ENCODE results near the gene LPP.
A peak's percentile ranks its signal among the peaks of the same experiment; 100 is the strongest.

Gene LPP

GRCh38 chr3:188352196-188352927 is 198.4 kb downstream of the LPP start:
- no peak for FAIRE-seq
- no peak for DNase-seq (ENCODE audit: low spot score)

DNA sequence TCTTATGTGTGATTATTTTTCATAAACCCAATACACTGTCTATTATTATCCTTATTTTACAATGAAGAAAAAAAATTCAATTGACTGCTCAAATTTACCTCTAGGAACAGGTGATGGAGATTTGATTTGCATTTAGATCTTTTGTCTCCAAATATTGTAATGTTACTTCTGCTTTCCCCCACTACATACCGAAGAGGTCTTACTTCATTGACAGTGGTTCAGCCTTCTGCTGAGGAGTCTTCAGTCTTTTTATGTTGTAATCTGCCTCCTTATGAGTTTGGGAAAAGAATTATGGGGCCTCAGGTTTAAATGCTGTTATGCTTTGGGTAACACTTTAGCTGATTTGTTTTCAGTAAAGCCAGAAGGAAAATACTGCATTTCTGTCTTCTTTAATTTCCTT is 199.5 kb downstream of the LPP start:
- no peak for FAIRE-seq
- no peak for DNase-seq (ENCODE audit: low spot score)

DNA sequence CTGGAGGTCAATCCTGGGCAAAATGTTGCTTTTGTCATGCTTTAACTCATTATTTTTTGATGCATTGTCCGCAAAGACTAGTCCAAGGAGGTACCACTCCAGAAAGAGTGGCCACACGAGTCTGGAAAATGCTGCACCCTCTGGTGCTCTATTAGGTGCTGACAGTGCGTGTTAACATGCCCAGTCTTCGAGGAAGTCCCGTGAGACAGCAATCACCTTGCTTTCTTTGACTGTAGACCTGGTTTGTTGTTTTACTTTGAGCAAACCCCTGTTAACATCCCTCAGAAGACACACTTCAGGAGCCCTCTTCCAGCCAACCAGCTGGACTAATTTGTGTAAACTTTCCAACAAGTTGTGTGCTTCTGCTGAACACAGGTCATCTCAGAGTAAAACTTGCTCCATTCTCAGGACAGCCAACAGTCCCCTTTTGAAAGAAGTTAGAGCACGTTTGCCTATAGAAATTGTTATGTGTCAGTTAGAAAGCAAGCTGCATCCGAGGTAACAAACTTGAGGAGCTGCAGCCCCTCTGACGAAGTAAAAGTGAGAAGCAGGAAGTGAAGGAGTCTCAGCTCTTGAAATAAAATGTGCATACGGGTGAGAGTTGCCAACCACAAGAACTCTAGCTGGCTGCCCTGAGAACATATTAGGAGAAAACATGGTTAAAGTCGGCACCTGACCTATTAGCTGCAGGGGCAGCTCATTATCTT is 205.0 kb downstream of the LPP start:
- DNase-seq (ENCODE audit: low spot score) (no peak), FAIRE-seq (no peak)

GRCh38 chr3:188360364-188360881 is 206.5 kb downstream of the LPP start:
- FAIRE-seq (no peak), DNase-seq (ENCODE audit: low spot score) (no peak)

DNA sequence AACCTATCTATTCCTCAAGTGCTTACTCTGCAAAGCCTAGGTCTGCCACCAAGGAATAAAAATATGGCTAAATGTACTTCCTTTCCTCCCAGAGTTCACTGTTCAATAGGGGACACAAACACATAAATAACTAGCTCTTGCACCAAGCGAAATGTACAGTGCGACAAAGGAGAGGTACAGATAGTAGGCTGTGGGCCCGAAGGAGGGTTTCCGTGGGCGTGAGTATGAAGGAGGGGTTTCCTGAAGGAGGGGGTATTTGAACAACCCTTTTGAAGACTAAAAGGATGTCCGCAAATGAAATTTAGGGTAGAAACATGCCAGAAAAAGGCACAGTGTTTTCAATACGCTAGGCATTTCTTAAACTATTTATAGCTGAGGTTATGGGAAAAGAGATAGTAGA is 207.9 kb downstream of the LPP start:
- DNase-seq (ENCODE audit: low spot score) (no peak), FAIRE-seq (no peak)

- peak; percentile 91 for DNase-seq (ENCODE audit: low spot score)
- FAIRE-seq, result peak; percentile 88
Observed at GRCh38 chr3:188362405-188362831, 208.5 kb downstream of the LPP start.

GRCh38 chr3:188365184-188365583 is 211.2 kb downstream of the LPP start:
- FAIRE-seq (no peak), DNase-seq (ENCODE audit: low spot score) (no peak)

DNA sequence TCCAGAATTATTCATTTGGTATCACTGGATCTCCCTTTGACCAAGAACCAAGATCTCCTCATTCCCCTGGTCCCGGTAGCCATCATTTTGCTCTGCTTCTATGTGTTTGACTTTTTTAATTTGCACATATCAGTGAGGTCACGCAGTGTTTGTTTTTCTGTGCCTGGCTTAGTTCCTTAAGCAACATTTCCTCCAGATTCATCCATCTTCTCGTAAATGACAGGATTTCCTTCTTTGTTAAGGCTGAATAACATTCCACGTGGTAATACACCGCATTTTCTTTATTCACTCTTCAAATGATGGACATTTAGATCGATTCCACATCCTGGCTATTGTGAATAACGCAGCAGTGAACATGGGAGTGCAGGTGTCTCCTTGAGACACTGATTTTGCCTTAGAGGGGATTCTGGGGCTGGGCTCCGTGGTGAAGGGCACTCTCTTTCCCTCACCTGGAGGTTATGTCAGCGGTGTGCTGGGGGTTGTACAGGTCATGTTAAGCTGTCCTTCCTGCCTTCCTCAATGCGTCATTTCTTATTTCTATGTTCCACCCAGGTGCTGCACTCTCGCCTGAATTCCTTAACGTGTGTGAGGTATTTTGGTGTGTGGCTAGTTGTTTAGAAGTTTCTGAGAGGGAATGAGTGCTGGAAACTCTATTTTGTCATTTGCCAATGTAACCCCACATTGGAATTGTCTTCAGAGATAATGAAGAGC is 212.2 kb downstream of the LPP start:
- DNase-seq (ENCODE audit: low spot score), result no peak

DNA sequence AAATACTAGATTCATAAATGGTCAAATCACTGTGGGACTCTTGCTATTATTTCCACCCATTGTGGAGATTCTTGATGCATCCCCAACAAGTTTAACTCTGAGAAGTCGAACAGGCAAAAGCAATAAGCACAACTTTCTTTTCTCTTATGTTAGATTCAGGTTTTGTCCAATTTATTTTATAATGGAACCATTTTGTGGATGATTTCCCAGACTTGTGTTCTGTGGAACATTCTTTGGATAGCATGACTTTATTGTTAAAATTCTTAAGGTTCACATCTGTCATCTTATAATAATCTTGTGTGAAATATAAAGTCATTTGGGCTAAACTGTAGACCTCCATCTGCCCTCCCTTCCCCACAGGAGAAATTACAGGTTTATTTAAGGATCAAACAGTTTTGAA is 213.7 kb downstream of the LPP start:
- FAIRE-seq (no peak), DNase-seq (ENCODE audit: low spot score) (no peak)

More for the DNA sequence above, 212.2 kb downstream of the LPP start:
- FAIRE-seq, result no peak

- FAIRE-seq, result no peak
Observed at GRCh38 chr3:188369526-188369925, 215.6 kb downstream of the LPP start.

DNA sequence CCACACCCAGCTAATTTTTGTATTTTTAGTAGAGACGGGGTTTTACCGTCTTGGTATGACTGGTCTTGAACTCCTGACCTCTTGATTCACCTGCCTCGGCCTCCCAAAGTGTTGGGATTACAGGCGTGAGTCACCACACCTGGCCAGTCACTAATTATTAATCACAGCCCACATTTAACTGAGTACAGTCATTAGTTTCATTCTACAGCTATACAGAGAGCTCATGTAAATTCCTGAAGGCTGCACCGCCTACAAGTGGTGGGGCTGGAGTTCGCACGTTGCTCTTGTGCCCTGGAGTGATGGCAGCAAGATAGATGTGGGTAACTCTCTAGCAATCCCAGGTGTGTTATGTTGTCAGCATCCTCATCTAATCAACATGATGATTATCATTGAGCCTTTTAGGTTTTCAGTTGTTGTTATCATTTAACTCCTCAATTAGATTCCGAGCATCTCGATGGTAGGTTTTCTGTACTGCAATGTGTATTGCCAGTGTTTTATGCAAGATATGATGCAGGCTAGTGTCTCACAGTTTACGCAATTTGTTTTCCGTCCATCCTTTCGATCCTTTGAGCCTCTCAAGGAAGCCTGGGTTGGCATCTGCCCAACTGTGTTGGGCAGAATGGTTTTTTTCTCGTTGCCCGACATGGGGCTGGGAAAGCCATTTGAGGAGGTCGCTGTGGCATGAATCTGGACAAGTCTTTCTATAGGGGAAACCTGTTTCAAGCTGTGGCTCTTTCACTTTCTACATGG is 216.3 kb downstream of the LPP start:
- no peak for FAIRE-seq

More at GRCh38 chr3:188369526-188369925, 215.6 kb downstream of the LPP start:
- DNase-seq (ENCODE audit: low spot score), result peak; percentile 18

GRCh38 chr3:188378786-188379185 is 224.8 kb downstream of the LPP start:
- FAIRE-seq (no peak), DNase-seq (ENCODE audit: low spot score) (no peak)

More for the DNA sequence above, 216.3 kb downstream of the LPP start:
- DNase-seq (ENCODE audit: low spot score), result peak; percentile 21

DNA sequence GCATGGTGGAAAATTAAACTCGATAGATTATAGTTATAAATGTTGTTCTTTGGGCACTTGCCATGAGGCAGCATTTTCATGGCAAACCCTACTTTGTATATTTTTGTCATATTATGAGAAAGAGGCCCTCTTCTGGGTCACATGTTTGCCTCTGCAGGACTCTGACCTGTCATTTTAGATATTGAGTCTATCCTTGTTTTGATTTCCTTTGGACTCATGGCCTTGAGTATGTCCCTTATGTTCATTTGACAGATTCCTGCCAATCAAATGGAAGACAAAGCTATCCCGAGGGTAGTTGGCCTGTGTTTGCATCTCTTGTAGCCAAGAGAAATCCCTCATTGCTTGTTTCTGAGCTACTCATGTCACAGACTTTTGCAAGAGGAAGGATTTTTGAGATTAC is 226.3 kb downstream of the LPP start:
- FAIRE-seq (no peak), DNase-seq (ENCODE audit: low spot score) (no peak)

GRCh38 chr3:188380722-188381121 is 226.8 kb downstream of the LPP start:
- no peak for FAIRE-seq
- no peak for DNase-seq (ENCODE audit: low spot score)

DNA sequence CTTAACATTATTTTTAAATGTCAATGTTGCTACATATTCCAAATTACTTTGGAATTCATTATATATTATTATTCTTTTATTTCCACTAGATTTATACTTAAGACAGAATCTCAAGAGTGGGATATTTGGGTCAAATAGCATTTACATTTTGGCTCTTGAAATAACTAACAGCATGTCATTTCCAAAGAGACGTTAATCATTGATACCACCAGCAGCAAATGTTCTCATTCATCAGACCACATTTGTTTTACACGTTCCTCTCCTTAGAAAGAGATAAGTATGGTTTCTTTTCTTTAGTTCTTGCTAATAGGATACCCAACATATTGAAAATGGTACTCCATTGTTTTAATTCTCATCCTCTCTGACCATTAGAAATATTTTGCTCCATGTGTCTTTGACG is 229.8 kb downstream of the LPP start:
- DNase-seq (ENCODE audit: low spot score) (peak; percentile 12), FAIRE-seq (peak; percentile 85)

- FAIRE-seq (no peak), DNase-seq (ENCODE audit: low spot score) (no peak)
Observed at GRCh38 chr3:188385295-188385694, 231.3 kb downstream of the LPP start.

DNA sequence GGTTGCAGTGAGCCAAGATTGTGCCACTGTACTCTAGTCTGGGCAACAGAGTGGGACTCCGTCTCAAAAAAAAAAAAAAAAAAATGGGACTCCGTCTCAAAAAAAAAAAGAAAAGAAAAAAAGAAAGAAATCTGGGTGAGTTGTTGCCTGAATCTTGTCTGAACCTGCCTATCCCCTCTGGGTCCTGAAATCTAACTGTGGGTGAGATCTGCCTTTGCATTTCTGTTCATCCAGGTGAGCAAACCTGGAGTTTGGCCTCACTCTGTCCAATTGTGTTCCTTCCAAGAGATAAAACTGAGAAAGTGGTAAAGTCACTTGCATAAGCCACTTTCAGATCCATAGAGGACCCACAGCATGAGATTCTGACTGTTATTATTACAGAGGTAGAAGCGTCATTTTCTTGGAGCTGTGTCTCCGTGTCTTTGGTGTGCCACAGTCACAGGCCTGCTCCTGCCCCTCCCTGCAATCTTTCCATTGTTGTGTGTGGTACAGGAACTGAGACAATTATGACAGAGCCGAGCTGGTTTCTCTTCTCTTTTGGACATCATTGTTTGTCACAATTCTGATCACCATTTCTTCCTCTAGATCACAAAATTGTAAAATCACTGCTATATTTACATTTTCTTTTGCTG is 235.9 kb downstream of the LPP start:
- DNase-seq (ENCODE audit: low spot score), result no peak
- FAIRE-seq, result no peak

- no peak for FAIRE-seq
Observed at GRCh38 chr3:188390343-188390718, 236.4 kb downstream of the LPP start.

DNA sequence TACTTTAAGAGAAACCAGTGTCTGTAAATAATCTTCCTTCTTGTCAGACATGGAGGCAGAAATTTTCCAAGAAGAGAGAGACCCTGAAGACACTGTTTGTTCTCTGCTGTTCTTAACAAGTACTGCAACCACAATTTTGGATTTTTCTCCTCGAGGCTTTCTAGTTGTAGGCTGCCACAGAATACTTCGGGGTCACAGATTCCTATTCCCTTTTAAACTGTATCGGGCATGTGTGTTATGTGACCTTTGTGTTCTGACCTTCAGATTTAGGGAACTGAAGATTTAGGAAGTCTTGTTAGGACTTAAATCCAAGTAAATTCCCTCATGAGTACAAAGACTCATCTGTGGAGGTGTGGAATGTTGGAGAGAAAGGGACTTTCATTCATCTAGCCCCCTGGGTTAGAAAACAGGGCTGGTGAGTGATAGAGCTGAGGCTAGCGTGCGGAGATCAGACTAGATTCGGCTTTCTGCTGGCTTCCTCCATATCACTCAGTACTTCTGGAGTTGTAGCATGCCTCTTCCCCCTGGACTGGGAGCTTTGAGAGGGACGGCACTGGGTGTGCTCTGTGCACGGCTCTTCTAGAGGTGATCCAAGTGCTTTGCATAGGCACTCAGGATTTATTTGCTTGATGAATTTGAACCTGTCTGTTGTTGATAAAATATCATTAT is 237.0 kb downstream of the LPP start:
- DNase-seq (ENCODE audit: low spot score) (no peak), FAIRE-seq (no peak)

More at GRCh38 chr3:188390343-188390718, 236.4 kb downstream of the LPP start:
- DNase-seq (ENCODE audit: low spot score), result no peak

- DNase-seq (ENCODE audit: low spot score) (no peak), FAIRE-seq (no peak)
Observed at GRCh38 chr3:188391592-188391991, 237.6 kb downstream of the LPP start.

Data from RCC 7860 (cell line).